Stomach (tissue), 9 donors: ENCODE results near the gene ASPN. TPM values are rescaled to one million over a fixed set of nuclear protein-coding genes. Genes with fewer than 3 reads are reported as not detected.

Experiments
- DNase-seq, 2 donors: peaks; one replicate each; pipeline versions ENCODE4 v3.0.0 to v3.0.0-alpha.2; 2013 to 2019
- H3K27ac ChIP-seq, 5 donors: fragments of 200-600 bp in 4 of 5; sonication (generic) in 4 of 5; one replicate each; pipeline ENCODE4 v1.5.1; 2013 to 2019; ENCODE audit warnings: mild to moderate bottlenecking in 1 of 5, moderate library complexity in 1 of 5
- H3K27me3 ChIP-seq, 3 donors: fragments of 200-600 bp; sonication (generic); one replicate each; pipeline ENCODE4 v1.5.1; 2017 to 2019; ENCODE audit warnings: mixed run types in 1 of 3
- H3K36me3 ChIP-seq, 4 donors: fragments of 200-600 bp; sonication (generic); 1 replicate in 3 of 4; 2 replicates in 1 of 4; pipeline ENCODE4 v1.5.1; 2016 to 2019
- H3K4me1 ChIP-seq, 4 donors: fragments of 200-600 bp; sonication (generic); one replicate each; pipeline ENCODE4 v1.5.1; 2016 to 2019
- H3K4me3 ChIP-seq, 4 donors: fragments of 200-600 bp; sonication (generic) in 3 of 4; one replicate each; pipeline ENCODE4 v1.5.1; 2016 to 2019; ENCODE audit warnings: mild to moderate bottlenecking in 1 of 4
- H3K9me3 ChIP-seq, 4 donors: fragments of 200-600 bp; sonication (generic); one replicate each; pipeline ENCODE4 v1.5.1; 2016 to 2019
- CTCF ChIP-seq, 7 experiments: fragments of 450-650 bp in 4 of 7; fragments of 200-600 bp in 3 of 7; sonication (generic) in 3 of 7; IDR thresholded peaks; one replicate each; pipeline ENCODE4 v1.5.1; 2016 to 2019; ENCODE audit warnings: antibody characterized with exemption in 7 of 7, control low read depth in 2 of 7, mild to moderate bottlenecking in 1 of 7
- EP300 ChIP-seq: sonication (generic); formaldehyde crosslinking; IDR thresholded peaks from one replicate; pipeline ENCODE4 v1.6.1; 2017; ENCODE audit warnings: antibody characterized with exemption
- POLR2A ChIP-seq, 4 donors: fragments of 450-650 bp; IDR thresholded peaks; one replicate each; pipeline ENCODE4 v1.6.1; 2016; ENCODE audit warnings: antibody characterized with exemption in 4 of 4, control low read depth in 2 of 4, mild to moderate bottlenecking in 1 of 4, moderate library complexity in 1 of 4
- POLR2AphosphoS5 ChIP-seq, 3 donors: sonication (generic); formaldehyde crosslinking; IDR thresholded peaks; one replicate each; pipeline ENCODE4 v1.6.1; 2016; ENCODE audit warnings: antibody characterized with exemption in 3 of 3
- WGBS, 5 donors: extraction: QIAGEN DNeasy Blood & Tissue Kit in 3 of 5; methylation state at CpG; one replicate each; pipeline versions ENCODE4 v1.1.5 to v1.1.7; 2013 to 2018; 5-methylcytosine and 5-hydroxymethylcytosine counted together
- intact Hi-C: fragments of 100-400 bp; cut with DNase I; formaldehyde crosslinking; loops from one replicate; pipeline ENCODE4 v1.15.1; 2023; ENCODE audit warnings: low total_unique reads
- polyA plus RNA-seq, 3 donors: library from polyadenylated mRNA; stranded (reverse); fragments of 200-250 nt; gene quantifications; one replicate each; pipeline ENCODE4 v1.2.3, GENCODE V29; 2013
- total RNA-seq, 5 donors: library from RNA; depleted of rRNA; stranded (reverse); fragments of >200 nt; gene quantifications; one replicate each; pipeline versions ENCODE4 v1.1.0 to v1.2.3, GENCODE V29; 2014 to 2016
- donor health status: healthy with polysubstance abuse.
- donor health status: Bipolar disorder and iron deficiency.
- donor health status: healthy.

ASPN gene
- total and polyA plus RNA-seq, 8 donors, result 0.29 to 179 (median 5.8) TPM

DNA sequence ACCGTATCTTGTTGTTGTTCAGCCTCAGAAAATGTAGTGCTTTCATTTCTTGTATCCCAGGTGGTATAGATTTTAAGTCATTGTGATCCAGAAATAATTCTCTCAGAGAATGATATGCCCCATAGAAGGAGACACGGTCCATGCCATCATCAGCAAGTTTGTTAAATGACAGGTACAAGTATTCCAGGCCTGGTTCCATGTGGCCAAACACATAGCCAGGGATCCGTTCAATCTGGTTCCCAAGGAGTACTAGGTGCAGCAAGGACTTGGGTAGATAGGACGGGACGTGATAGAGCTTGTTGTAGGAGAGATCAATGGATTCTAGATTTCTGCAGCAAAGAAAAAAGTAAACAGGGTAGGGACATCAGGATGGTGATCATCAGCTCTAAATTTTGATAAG, 18.4 kb upstream of the ASPN start:
- H3K4me3 ChIP-seq, result no peak overlapping the region
- no peak for TF ChIP-seq POLR2AphosphoS5 (IDR thresholded peaks at IDR 0.05)
- TF ChIP-seq CTCF (IDR thresholded peaks at IDR 0.05), result no peak
- no peaks in the 10 kb centered on the region for H3K27me3 ChIP-seq
- no peaks in the 10 kb centered on the region for H3K9me3 ChIP-seq
- H3K36me3 ChIP-seq, result no peaks in the 10 kb centered on the region
- peaks cover 0 to 29% (median 16%) of the 10 kb centered on the region in 4 donors for H3K4me1 ChIP-seq
- intact Hi-C loops, result no loop called here
- no peak for DNase-seq
- WGBS, 5 donors, result 94 to 99% (median 98%) methylated on average over 5 of the region's 5 CpGs
- peak overlapping the region in 2 of 5 donors; percentile 54 to 67 for H3K27ac ChIP-seq

DNA sequence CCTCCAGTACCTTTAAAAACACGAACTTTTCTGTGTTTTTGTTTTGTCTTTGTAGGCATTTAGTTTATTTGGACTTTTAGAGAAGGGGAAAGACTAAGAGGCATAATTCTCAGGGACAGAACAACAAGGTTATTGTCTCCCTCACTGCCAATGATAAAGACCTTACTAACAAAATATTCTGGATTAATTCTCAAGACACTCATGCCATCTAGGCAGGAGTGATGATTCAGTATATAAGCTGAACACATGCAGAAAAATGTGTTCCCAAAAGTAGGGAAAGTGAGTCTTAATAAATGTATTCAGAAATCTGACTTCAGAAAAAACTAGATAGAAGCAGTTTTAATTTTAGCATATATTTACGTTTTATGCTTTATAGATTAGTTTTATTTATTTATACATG, 17.4 kb upstream of the ASPN start:
- no peak for TF ChIP-seq POLR2A (IDR thresholded peaks at IDR 0.05)
- no peak for TF ChIP-seq POLR2AphosphoS5 (IDR thresholded peaks at IDR 0.05)
- no peak for TF ChIP-seq EP300
- no peak for TF ChIP-seq CTCF (IDR thresholded peaks at IDR 0.05)
- no peaks in the 10 kb centered on the region for H3K27me3 ChIP-seq
- 41 to 82% (median 76%) methylated on average over 2 of the region's 2 CpGs for WGBS, 5 donors
- intact Hi-C loops, result no loop called here
- H3K36me3 ChIP-seq, result no peaks in the 10 kb centered on the region
- H3K4me3 ChIP-seq, result no peak overlapping the region
- H3K9me3 ChIP-seq, result no peaks in the 10 kb centered on the region
- H3K4me1 ChIP-seq, result peaks cover 0 to 19% (median 11%) of the 10 kb centered on the region in 4 donors
- no peak overlapping the region for H3K27ac ChIP-seq
- DNase-seq, result no peak

DNA sequence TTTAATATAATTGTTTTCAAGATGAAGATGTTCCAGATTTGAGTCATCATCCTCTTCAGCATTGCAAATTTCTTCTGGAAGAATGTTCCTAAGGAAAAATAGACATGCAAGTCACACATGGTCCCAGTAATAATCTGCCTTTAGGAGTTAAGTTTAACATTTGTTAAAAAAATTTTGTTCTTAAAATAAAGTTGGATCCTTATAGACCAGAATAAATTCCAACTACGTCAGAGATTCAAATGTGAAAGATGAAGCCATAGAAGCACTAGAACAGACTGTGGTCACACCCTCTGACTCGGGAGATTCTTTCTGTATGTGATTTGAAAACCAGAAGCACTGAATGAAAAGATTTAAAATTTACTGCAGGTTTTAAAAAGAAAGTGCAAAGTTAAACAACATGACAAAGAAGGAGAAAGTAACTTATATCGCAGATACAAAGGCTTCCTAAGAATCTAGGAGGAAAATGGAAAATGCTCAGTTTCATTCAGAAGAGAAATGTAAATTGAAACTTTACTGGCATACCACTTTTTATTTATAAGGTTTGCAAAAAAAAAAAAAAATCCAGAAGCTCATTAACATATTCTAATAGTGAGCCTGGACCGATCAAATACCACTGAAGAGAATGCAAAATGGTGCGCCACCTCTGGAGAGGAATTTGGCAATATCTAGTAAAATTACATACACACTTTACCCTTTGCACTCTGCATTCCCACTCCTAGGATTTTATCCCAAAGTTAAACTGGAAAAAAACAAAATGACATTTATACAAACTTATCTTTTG, 14.3 kb upstream of the ASPN start:
- TF ChIP-seq CTCF (IDR thresholded peaks at IDR 0.05) (no peak), POLR2AphosphoS5 (IDR thresholded peaks at IDR 0.05) (no peak), POLR2A (IDR thresholded peaks at IDR 0.05) (no peak), EP300 (no peak)
- Histone ChIP-seq H3K27me3 (no peaks in the 10 kb centered on the region), H3K36me3 (no peaks in the 10 kb centered on the region), H3K4me3 (no peak overlapping the region), H3K4me1 (peaks cover 0 to 13% (median 3%) of the 10 kb centered on the region in 4 donors), H3K9me3 (no peaks in the 10 kb centered on the region), H3K27ac (no peak overlapping the region)
- WGBS, 5 donors, result 83 to 90% (median 85%) methylated on average over 5 of the region's 5 CpGs
- intact Hi-C loops, result no loop called here
- DNase-seq, result peak in 1 of 2 donors; percentile 48

GRCh38 chr9:92494856-92495255, 12.6 kb upstream of the ASPN start:
- 84 to 100% (median 93%) methylated on average over 2 of the region's 2 CpGs for WGBS, 5 donors
- Histone ChIP-seq H3K9me3 (no peaks in the 10 kb centered on the region), H3K36me3 (no peaks in the 10 kb centered on the region), H3K4me1 (peaks cover 0 to 6% (median under 1%) of the 10 kb centered on the region in 4 donors), H3K27me3 (no peaks in the 10 kb centered on the region), H3K4me3 (no peak overlapping the region), H3K27ac (no peak overlapping the region)
- DNase-seq, result no peak
- intact Hi-C loops, result no loop called here
- TF ChIP-seq CTCF (IDR thresholded peaks at IDR 0.05) (no peak), POLR2A (IDR thresholded peaks at IDR 0.05) (no peak), EP300 (no peak)
